Measurements from ENCODE around the gene IL1R2.
A peak's percentile ranks its signal among the peaks of the same experiment; 100 is the strongest.

DNA sequence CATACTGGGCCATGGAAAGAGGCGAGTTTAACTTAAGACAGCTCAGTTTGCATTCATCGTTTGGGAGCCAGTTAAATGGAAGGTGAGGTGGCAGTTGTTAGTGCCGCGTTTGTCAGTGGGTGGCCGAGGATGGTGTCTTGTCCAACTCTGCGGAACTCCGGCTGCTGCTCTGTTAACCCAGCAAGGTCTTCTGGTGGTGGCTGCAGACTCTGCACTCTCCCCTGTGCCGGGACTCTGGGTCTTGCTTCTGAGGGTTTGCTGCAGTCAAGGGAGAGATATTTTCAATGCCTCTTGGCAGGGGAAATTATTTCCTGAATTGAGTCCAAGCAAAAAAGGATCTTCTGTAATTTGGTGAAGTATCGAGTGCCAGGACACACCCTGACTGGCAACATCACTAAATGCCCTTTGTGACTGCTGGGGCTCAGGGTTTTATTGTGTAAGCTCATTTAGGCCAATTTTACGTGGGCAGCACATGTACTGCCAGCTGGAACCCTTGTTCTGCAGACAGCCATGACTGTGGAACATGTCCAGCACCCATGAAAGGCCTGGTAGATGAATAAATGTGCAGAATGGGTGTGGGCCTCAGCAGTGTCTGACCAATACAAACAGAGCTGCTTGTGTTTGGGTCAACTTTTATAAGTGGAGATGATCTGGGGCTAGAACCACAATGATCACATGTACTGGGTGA, 58.1 kb downstream of the IL1R2 start:
- TF ChIP-seq, protein P1, sequence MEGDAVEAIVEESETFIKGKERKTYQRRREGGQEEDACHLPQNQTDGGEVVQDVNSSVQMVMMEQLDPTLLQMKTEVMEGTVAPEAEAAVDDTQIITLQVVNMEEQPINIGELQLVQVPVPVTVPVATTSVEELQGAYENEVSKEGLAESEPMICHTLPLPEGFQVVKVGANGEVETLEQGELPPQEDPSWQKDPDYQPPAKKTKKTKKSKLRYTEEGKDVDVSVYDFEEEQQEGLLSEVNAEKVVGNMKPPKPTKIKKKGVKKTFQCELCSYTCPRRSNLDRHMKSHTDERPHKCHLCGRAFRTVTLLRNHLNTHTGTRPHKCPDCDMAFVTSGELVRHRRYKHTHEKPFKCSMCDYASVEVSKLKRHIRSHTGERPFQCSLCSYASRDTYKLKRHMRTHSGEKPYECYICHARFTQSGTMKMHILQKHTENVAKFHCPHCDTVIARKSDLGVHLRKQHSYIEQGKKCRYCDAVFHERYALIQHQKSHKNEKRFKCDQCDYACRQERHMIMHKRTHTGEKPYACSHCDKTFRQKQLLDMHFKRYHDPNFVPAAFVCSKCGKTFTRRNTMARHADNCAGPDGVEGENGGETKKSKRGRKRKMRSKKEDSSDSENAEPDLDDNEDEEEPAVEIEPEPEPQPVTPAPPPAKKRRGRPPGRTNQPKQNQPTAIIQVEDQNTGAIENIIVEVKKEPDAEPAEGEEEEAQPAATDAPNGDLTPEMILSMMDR (IDR thresholded peaks at IDR 0.05) = no peak
- TF ChIP-seq POLR2AphosphoS5 (IDR thresholded peaks at IDR 0.05) (peak; percentile 33 to 72), EP300 (IDR thresholded peaks at IDR 0.05) (peak in 1 of 4 donors; percentile 24)
